Measurements from ENCODE around the gene FASN.

GRCh38 chr17:82076018-82076784 lies 21.8 kb downstream of the FASN start:
- TF ChIP-seq FOXK2 (IDR thresholded peaks at IDR 0.05) = no peak
- TF ChIP-seq HDGF (IDR thresholded peaks at IDR 0.05; ENCODE audit: borderline replicate concordance) = no peak

Measured in HEK293T (cell line).